Suprapubic skin (tissue), 3 donors: ENCODE data around the gene KNDC1.
"Not testable (repeated sequence)": the region's sequence is repeated elsewhere in the genome, so short reads cannot be mapped to it uniquely, and the experiment has no call there.

ENCODE experiments used
- EP300 ChIP-seq: sonication (generic); formaldehyde crosslinking; IDR thresholded peaks from one replicate; pipeline ENCODE4 v1.6.1; 2017; ENCODE audit warnings: antibody characterized with exemption
- POLR2A ChIP-seq, 2 donors: fragments of 450-650 bp; IDR thresholded peaks; one replicate each; pipeline ENCODE4 v1.6.1; 2017; ENCODE audit warnings: antibody characterized with exemption in 2 of 2, mild to moderate bottlenecking in 2 of 2, moderate library complexity in 2 of 2
- TF ChIP-seq, protein P1 (sequence below), 2 donors: fragments of 200-600 bp in 1 of 2; fragments of 450-650 bp in 1 of 2; sonication (generic) in 1 of 2; IDR thresholded peaks; one replicate each; pipeline ENCODE4 v1.5.1; 2016 to 2019; ENCODE audit warnings: antibody characterized with exemption in 2 of 2, mild to moderate bottlenecking in 1 of 2, moderate library complexity in 1 of 2

DNA sequence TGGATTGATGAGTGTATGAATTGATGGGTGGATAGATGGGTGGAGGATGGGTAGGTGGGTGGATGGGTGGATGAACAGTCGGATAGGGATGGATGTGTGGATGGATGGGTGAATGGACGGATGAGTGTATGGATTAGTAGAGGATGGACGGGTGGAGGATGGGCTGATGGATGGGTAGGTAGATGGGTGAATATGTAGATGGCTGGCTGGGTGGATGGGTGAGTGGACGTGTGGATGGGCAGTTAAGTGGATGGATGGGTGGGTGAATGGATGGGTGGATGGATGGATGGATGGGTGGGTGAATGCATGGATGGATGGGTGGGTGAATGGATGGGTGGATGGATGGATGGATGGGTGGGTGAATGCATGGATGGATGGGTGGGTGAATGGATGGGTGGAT is 15.6 kb downstream of the KNDC1 start:
- TF ChIP-seq, protein P1, sequence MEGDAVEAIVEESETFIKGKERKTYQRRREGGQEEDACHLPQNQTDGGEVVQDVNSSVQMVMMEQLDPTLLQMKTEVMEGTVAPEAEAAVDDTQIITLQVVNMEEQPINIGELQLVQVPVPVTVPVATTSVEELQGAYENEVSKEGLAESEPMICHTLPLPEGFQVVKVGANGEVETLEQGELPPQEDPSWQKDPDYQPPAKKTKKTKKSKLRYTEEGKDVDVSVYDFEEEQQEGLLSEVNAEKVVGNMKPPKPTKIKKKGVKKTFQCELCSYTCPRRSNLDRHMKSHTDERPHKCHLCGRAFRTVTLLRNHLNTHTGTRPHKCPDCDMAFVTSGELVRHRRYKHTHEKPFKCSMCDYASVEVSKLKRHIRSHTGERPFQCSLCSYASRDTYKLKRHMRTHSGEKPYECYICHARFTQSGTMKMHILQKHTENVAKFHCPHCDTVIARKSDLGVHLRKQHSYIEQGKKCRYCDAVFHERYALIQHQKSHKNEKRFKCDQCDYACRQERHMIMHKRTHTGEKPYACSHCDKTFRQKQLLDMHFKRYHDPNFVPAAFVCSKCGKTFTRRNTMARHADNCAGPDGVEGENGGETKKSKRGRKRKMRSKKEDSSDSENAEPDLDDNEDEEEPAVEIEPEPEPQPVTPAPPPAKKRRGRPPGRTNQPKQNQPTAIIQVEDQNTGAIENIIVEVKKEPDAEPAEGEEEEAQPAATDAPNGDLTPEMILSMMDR (IDR thresholded peaks at IDR 0.05), result not testable (repeated sequence)
- TF ChIP-seq POLR2A (IDR thresholded peaks at IDR 0.05); EP300: not testable (repeated sequence)
